HG03354 (cell line): Measurements from ENCODE around the gene CCDC9B.

Experiments
- ATAC-seq: cut with Tn5 transposase; IDR thresholded peaks from one replicate; pipeline ENCODE4 v1.9.1; 2021; ENCODE audit warnings: mild to moderate bottlenecking; ENCODE audit not compliant: unreplicated experiment, poor library complexity, severe bottlenecking

CCDC9B gene

GRCh38 chr15:40347559-40348473 is 7.1 kb upstream of the CCDC9B start:
- no peak for ATAC-seq

DNA sequence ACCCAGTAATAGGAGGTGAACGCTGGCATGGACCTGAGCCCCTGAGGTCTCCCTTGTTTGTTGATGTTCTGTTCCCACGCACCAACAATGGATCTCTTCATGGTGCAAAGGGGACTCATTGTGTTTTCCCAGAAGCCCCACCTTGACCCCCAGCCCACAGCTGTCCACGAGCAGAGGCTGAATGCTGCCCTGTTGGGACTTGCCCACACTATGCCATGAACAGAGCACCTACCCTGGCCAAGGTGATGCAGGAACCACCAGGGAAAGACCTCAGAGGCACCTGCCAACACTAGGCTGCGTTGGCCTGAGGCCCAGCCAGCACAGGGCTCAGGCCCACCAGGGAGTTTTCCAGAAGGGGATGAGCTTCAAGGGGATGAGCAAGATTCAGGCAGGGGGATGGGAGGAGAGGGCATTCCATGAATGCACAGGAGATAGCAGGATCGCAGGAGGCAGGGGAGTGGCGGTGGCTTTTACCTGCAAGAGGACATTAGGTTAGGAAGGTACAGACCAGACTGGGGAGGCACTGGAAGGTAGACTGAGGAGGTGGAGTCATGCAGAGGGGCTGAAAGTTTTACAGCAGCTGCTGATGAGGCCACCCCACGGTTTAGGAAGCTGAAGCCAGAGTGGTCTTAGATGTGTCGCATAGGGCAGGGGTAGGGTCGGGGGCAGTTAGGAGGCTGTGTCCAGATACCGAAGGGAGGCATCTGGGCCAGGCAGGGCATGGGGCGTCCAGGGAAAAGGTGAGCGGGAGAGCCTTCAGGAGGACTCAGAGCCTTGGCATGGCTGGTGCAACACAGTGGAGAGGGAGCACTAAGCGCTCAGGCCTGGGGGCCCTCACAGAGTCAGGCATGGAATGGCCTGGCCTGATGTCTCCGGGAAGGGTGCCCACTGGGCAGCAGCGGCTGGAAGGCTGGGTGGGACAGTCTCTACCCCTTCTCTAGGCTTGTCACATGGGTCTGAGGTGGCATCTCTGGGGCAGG is 6.1 kb upstream of the CCDC9B start:
- ATAC-seq = no peak

- ATAC-seq = no peak
Observed at GRCh38 chr15:40345867-40346578, 5.3 kb upstream of the CCDC9B start.

- ATAC-seq = no peak
Observed at GRCh38 chr15:40345225-40345866, 4.6 kb upstream of the CCDC9B start.

GRCh38 chr15:40344631-40345120 is 3.9 kb upstream of the CCDC9B start:
- ATAC-seq = no peak

GRCh38 chr15:40344217-40344616 is 3.5 kb upstream of the CCDC9B start:
- no peak for ATAC-seq

DNA sequence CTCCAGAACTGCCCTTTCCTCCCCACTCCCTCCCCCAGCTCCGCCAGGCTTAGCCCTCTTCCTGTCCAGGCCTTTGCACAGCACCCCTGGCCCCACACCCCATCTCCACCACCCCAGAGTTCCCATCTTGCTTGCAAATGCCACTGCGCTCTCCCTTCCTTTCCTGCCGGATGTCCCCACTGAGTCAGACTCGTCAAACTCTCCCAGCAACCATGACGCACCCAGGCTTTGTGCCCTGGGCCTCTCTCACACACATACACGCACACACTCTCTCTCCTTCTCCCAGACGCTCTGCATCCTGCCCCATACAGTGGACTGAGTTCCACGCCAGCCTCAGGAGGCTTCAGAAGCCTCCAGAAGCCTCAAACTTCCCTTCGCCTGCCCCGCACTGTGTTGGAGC is 2.8 kb upstream of the CCDC9B start:
- ATAC-seq = no peak

- no peak for ATAC-seq
Observed at GRCh38 chr15:40342416-40343320, 1.9 kb upstream of the CCDC9B start.

DNA sequence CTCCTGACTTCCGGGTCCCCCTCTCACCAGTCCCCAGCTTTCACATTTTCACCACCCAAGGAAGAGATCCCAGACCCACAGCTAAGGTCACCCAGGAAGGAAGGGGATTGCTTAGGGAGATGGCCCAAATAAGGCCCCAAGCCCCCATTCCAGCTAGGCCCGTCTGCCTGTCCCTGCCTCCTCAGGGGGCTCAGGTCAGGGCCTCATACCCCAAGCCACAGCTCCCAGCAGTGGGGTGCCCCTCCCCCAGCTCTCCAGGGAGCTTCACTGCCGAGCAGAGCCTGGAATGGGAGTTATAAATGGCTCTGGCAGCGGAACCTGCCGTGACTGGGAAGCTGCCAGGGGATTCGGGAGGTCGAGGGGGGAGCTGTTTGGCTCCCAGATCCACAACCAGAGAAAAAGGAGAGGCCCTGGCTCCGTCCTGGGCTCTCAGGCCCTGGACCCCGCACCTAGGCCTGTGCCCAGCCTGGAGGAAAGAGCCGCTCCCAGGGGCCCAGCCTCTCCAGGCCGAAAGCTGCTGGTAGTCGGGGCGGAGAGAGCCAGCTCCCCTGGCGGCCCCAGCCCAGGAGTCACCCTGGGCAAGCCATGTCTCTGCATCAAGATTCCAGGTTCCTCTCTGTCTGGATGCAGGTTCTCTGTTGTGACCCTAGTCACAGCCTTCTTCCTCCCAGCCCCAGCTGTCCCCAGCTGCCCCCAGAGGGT is 550 bp downstream of the CCDC9B start:
- no peak for ATAC-seq

GRCh38 chr15:40339621-40339945 is 1.2 kb downstream of the CCDC9B start:
- no peak for ATAC-seq

DNA sequence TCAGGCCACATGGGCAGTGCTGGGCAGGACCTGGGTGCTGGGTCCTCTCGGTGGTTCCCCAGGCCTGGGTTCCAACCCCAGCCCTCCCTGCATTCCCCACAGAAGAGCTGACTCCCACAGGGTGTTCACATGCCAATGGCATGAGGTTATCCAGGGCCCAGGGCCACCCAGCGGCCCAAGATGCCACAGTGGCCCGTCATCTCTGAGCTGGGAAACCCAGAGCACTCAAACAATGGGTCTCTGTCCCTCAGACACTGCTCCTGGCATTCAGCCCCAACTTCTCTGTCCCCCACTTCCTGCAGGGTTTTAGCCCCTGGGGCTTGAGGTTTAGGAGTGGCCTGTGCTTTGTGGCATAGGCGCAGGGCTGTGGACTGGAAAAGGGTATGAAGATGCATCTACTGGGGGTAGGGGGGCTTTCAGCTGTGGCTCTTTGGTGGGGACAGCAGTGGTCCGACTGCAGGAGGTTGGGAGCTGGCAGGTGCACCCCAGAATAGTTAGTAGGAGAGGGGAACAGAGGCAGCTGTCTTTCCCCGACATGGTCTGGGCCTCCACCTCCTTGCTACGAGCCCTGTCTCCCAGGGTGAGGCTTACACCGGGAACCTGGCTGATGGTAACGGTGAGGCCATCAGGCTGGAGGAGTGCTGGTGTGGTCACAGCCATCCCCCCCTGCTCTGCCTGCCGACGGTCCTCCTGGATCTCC is 1.7 kb downstream of the CCDC9B start:
- no peak for ATAC-seq

- ATAC-seq = peak; percentile 61
Observed at GRCh38 chr15:40338041-40338657, 2.6 kb downstream of the CCDC9B start.

DNA sequence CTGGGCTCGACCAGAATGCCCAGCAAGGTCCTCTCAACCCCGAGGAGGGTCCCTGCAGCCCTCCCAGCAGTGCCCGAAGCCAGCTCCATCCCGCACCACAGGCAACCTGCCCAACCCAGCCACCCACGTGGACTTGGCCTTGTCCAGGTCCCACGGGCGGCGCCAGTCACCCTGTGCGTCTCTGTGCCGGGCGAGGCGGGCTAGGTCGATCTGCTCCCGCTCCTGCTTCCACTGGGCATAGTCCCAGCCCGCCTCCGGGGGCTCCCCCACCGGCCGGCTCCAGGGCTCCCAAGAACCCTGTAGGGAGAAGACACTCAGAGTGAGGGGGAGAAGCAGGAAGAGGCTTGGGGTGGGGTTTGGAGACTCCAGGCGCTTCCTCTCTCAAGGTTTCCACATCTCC is 3.1 kb downstream of the CCDC9B start:
- ATAC-seq = no peak

- ATAC-seq = no peak
Observed at GRCh38 chr15:40336744-40337122, 4.0 kb downstream of the CCDC9B start.

GRCh38 chr15:40335938-40336743 is 4.6 kb downstream of the CCDC9B start:
- ATAC-seq = no peak
